MV-4-11 (cell line): ENCODE measurements around the gene CNNM2.
"Not testable (repeated sequence)": the region's sequence is repeated elsewhere in the genome, so short reads cannot be mapped to it uniquely, and the experiment has no call there.

Experiments
- DNase-seq: peaks from one replicate; lab custom pipeline; 2025; lab: John Stamatoyannopoulos, UW

Gene CNNM2

DNA sequence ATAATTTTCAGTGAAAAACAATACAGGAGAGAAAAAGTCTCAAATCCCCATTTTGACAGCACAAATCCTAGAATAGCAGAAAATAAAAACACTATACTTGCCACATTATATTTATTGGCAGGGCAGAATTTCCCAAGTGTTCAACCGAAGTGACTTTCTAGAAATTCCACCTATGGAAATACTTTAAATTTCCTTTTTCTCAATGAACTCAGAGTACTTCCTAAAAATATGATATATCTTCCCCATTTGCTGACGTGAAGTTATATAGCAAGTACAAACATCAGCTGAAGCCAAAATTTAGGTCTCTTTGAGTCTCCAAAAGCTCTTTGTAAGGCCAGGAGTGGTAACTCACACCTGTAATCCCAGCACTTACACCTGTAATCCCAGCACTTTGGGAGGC, 191.7 kb downstream of the CNNM2 start:
- DNase-seq, result no peak

DNA sequence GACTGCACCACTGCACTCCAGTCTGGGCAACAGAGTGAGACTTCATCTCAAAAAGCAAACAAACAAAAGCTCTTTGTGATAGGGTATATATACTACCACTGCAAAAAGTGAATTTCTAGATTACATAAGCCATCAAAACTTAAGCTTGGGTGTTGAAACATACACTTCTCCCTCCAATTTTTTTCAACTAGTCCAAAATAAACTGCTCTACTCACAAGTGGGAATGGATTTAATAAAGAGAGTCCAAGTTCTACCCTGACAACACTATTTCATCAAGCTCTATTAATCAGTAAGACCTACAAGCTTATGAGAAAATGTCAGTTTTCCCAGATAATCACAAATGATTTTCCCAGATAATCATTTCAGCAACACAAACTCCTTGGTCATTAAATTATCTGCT, 192.3 kb downstream of the CNNM2 start:
- DNase-seq, result no peak

DNA sequence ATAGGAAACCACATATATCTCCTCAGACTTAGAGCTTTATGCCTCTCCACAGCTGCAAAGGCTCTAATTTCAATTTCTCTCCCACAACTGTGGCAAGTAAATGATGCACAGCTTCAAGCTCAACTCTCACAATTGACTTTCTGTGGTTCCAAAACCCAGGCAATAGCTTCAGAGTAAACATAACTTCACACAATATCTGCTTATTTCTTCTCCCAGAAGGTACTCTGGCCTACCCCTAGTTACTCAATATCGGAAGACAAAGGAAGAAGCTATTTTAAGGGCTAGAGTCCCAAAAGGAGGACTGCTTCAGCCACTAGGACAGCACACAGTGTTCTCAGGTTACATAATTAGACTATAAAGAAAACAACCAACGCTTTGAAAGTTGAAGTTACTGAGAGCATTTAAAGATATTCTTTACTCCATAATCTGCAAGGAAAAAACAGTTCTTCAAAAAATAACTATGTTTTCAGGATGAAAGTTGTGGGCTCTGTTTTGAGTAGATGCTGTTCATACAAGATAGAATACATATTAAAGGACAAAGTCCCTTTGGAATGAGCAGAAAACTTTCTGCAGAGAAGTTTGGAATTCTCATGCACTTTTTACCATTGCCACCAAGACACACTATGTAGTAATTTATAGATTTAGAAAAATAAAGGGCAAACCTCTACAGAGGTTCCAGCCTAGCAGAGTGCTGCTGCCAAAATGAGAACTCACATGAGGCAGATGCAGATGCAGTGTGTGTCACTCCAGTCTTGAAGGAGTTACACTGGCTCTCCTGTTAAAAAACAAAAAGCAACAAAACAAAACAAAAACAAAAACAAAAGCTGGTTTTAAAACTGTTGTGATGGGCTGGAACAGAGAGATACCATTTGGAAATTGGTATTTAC, 193.2 kb downstream of the CNNM2 start:
- DNase-seq, result peak; percentile 73

DNA sequence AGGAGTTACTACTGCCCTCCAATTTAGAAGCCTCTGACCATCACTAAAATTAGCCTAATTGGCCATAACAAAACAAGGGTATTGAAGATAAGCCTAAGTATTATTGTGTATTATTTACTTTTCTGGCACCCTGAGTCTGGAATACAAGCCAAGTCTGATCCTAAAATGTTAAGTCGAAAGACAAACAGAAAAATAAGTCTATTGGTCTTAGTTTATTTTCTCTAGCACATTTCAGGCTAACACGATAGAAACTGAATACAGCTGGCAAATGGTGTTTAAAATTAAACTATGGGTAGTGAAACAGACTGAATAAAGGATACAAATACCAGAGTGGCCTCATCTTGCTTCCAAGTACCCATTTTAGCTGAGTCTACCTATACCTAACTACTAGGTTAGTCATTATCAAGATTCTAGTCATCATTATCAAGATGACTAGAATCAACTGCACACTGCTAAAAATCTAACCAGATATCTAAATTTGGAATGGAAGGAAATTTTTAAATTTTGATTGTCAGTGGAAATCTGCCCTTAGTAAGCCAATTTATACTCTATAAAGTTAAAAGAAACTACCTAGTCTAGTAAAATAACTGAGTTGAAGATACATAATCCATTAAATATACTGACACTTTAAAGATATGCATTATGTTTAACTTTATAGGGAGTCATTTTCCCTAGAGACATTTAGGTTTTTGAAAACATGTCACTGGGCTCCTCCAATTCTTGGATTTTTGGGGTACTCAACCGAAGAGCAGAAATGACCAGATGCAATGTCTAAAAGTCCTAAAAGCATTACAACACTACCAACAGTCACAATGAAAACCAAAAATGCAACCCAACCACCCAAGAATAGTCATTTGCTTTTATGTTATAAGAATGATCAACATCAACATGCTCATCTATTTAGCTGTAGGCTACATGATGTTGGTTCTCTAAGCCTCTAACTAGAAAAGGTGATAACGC, 194.1 kb downstream of the CNNM2 start:
- DNase-seq, result no peak

DNA sequence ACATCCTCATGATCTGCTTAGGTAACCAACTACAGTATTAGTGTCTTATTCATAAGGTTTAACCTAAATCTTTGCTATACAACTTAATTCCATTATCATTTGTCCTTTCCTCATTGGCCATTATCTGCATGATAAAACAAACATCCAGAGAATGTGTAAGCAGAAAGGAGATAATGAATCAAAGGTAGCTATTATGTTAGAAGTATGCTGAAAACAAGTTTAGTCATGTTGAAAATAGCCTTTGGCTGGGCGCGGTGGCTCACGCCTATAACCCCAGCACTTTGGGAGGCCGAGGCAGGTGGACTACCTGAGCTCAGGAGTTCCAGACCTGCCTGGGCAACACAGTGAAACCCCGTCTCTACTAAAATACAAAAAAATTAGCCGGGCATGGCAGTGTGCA, 196.8 kb downstream of the CNNM2 start:
- DNase-seq, result no peak

DNA sequence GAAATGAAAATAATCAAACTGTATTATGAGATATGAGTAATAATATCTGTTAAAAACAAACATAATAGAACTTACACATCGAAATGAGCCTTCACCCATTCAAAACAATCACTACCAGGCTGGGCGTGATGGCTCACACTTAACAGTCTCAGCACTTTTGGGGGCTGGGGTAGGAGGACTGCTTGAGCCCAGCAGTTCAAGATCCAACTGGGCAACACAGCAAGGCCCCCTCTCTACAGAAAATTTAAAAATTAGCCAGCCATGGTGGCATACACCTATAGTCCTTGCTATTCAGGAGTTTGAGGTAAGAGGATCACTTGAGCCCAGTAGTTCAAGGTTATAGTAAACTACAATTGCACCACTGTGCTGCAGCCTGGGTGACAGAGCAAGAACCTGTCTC, 199.2 kb downstream of the CNNM2 start:
- DNase-seq, result no peak

DNA sequence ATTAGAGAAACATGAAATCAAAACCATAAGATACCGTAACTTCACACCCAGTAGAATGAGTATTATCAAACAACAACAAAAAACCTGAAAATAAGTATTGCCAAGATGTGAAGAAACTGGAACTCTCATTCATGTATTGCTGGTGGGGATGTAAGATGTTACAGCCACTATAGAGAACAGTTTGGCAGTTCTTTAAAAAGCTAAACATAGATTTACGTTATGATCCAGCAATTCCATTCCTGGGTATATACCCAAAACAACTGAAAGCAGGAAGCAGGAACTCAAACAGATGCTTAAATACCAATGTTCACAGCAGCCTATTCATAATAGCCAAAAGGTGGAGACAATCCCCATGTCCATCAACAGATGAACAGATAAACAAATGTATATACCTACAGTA, 202.5 kb downstream of the CNNM2 start:
- no peak for DNase-seq

DNA sequence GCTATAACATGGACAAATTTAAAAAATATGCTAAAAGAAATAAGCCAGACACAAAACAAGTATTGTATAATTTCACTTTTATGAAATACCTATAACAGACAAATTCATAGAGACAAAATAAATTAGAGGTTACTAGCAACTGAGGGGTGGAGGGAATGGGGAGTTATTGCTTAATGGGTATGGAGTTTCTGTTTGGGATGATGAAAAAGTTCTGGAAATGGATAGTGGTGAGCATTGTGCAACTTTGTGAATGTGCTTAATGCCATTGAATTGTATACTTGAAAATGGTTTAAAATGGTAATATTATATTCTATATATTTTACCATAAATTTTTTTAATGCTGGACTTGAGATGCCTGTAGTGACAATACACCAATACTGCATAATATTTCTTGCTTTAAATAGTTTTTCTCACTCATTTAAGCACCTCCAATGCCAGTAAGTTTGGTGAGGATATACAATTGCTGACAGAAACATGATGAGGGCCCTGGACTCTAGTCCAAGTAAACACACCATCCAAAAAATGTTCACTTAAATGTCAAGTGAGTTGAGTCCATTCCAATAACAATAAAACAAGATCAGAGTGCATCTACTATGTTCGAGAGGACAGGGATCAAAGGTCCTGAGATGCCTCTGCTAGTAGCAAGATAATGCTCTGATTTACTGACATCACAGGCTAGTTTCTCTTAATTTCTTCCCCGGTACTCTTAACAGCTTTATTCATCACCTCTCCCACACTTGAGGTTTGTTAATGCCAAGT, 203.1 kb downstream of the CNNM2 start:
- DNase-seq, result no peak

DNA sequence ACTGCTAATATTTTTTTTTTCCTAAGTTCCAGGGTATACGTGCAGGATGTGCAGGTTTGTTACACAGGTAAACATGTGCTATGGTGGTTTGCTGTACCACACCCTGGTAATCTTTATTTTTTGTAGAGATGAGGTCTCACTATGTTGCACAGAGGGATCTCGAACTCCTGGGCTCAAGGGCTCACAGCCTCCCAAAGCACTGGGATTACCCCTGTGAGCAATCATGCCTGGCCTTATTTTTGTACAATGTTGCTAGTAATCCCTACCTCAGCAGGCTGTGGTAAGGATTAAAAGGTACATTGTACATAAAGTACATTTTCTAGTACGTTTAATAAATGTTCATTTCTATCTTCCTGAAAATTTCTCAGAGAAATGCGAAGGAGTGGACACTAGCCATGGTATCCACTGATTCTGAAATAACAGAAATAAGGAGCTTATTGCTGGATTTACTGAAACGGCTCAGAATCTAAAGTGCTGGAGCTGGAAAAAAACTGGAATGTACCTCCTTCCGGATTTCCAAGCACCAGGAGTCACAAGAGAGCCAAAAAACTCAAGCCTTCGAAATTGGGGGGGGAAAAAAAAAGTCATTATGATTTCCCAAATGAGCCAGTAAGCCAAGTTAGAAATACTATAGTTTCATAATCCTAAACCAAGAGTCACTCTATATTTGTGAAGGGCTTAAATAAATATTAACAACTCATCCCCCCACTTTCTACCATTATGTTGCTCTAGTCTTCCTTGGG, 205.4 kb downstream of the CNNM2 start:
- no peak for DNase-seq

DNA sequence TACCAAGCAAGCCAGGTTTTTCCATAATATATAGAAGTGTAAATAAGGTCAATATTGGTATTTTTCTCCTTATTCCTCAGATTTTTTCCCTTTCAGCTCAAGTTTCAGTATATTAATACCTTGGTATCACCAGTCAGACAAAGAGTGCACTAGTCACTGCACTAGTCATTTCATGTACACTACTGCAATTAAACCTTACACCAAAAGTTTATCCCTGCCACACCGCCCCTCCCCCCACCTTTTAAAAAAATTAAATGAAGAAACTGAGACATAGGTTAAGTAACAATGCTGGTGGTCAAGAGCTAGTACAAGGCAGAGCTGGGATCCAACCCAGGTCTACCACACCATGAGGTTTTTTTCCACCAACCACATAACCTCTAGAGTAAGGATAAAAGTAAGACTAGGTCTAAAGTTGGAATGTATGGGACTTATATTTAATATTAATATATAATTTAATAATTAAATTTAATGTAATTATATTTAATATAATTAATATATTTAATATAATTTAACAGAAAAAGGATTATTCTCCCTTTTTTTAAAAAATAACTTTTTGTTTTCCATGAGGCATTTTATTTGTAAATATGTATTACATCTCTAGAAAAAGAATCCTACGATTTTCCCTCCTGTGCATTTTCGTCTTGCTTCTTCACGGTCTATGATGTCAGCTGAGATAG, 206.5 kb downstream of the CNNM2 start:
- DNase-seq, result no peak

DNA sequence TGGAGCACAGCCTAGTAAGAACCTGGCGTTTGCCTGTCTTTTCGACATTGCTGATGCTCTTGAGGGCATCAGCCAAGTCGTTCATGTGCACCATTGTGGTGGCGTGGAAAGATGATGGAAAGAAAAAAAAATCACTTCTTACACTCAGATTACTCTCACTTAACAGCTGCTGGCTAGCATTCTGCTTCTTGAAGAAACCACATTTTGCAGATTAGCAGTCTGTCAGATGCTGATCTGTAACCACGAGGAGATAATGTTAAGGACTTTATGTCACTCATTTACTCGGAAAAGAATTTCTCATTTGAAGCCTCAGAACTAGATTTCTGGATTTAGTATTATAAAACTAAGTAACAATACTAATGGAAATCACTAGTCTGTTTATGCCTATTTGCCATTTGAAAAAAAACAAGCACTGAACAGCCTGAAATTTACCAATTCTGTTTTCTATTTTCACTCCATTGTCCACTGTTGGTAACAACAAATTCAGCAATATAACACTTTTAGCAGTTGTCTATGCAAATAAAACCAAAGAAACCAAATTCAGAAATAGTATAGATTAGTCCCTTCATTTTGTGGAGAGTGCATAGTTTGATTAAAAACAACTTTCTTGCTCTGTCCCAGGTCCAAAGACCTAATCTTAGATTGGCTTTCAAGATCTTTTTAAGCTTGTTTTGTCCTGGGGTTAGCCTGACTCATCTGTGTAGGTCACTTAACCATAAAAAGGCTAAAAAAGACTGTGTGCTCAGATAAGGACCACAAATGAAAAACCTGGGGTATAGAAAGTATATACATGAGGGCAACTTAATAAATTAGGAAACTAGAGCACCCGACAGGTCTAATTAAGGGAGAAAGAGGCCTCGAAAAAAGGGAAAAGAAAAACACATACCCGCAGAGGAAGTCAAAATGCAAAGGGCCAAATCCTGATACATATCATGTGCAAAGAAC, 207.5 kb downstream of the CNNM2 start:
- no peak for DNase-seq

DNA sequence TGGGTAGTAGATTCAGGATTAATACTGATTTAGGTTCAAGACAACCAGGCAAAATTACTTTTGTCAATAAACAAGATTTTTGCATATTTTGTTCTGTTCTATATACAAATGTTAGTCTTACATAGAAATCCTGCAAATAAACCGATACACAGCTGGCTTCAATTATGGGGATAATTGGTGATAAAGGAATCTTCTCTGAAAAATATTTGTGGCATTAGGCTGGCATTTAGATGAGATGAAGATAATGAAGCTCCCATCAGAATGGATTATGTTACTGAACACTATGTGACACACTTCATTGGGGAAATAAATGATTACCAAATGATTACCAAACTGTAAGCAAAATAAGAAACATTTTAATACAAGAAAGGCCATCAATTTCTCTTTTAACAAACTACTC, 209.1 kb downstream of the CNNM2 start:
- DNase-seq, result no peak

DNA sequence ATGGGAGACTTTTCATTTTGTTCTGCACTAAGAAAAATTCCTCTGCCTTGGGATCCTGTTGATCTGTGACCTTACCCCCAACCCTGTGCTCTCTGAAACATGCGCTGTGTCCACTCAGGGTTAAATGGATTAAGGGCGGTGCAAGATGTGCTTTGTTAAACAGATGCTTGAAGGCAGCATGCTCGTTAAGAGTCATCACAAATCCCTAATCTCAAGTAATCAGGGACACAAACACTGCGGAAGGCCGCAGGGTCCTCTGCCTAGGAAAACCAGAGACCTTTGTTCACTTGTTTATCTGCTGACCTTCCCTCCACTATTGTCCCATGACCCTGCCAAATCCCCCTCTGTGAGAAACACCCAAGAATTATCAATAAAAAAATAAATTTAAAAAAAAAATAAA, 212.1 kb downstream of the CNNM2 start:
- DNase-seq, result not testable (repeated sequence)

DNA sequence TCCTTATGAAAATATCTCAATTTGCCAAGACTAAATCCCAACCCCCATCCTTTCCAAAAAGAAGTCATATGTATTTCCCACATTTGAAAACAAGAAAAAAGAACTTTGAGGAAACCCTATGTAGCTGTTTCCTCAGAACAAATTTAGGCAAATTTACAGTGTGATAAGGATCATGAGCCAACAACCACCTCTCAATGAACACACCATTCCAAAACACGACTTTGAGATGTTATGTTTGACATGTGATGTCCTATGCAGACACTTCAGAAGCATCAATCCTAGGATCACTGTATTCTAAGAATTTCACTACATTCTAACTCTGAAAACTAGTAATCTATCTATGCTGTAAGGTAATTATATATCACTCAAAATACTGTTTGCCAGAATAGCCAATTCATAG, 212.8 kb downstream of the CNNM2 start:
- no peak for DNase-seq

DNA sequence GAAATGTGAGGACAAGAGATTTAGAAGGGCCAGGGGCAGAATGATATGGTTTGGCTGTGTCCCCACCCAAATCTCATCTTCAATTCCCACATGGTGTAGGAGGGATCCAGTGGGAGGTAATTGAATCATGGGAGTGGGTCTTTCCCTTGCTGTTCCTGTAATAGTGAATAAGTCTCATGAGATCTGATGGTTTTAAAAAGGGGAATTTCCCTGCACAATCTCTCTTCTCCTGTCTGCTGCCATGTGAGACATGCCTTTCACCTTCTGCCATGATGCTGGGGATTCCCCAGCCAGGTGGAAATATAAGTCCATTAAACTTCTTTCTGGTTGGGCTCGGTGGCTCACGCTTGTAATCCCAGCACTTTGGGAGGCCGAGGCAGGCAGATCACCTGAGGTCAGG, 217.1 kb downstream of the CNNM2 start:
- not testable (repeated sequence) for DNase-seq

DNA sequence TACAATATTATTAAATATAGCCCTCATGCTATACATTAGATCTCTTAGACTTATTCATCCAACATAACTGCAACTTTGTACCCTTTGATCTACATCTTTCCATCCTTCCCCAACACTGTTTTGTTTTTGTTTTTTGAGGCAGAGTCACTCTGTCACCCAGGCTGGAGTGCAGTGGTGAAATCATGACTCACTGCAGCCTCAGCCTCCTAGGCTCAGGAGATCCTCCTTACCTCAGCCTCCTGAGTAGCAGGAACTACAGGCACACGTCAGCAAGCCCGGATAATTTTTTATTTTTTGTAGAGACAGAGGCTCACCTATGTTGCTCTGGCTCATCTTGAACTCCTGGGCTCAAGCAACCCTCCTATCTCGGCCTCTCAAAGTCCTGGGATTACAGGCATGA, 221.7 kb downstream of the CNNM2 start:
- no peak for DNase-seq
